Thoracic aorta (tissue), 2 donors: Measurements from ENCODE around the gene BSN. TPM values are rescaled to one million over a fixed set of nuclear protein-coding genes. Genes with fewer than 3 reads are reported as not detected.

Experiments used
- ATAC-seq: fragments of 150-250 bp; one replicate; pipeline ENCODE4 v1.8.0; 2017; ENCODE audit warnings: low read depth; ENCODE audit not compliant: insufficient number of reproducible peaks, low FRiP score
- DNase-seq: peaks from one replicate; pipeline ENCODE4 v3.0.0-alpha.2; 2020; ENCODE audit warnings: low spot score
- H3K27ac ChIP-seq, 2 donors: fragments of 200-600 bp; sonication (generic); 1 replicate in 1 of 2; 2 replicates in 1 of 2; pipeline ENCODE4 v1.5.1; 2016; ENCODE audit warnings: mild to moderate bottlenecking in 2 of 2, moderate library complexity in 2 of 2
- H3K27me3 ChIP-seq: fragments of 200-600 bp; sonication (generic); replicated peaks from 2 replicates; pipeline ENCODE4 v1.6.0; 2016; ENCODE audit warnings: mild to moderate bottlenecking; ENCODE audit not compliant: insufficient read depth
- H3K36me3 ChIP-seq: fragments of 200-600 bp; sonication (generic); one replicate; pipeline ENCODE4 v1.5.1; 2016
- H3K4me1 ChIP-seq, 2 donors: fragments of 200-600 bp; sonication (generic); 1 replicate in 1 of 2; 2 replicates in 1 of 2; pipeline versions ENCODE4 v1.5.1 to v1.6.0; 2016; ENCODE audit warnings: low read depth in 2 of 2, mild to moderate bottlenecking in 1 of 2; ENCODE audit not compliant: control insufficient read depth in 1 of 2
- H3K4me3 ChIP-seq: fragments of 200-600 bp; sonication (generic); 2 replicates; pipeline ENCODE4 v1.5.1; 2016; ENCODE audit warnings: mild to moderate bottlenecking
- H3K9me3 ChIP-seq: fragments of 200-600 bp; sonication (generic); 2 replicates; pipeline ENCODE4 v1.5.1; 2016
- total RNA-seq, 2 donors: library from RNA; depleted of rRNA; stranded (reverse); fragments of >200 nt; gene quantifications; one replicate each; pipeline versions ENCODE4 v1.1.0 to v1.2.3, GENCODE V29; 2016
- TF ChIP-seq, protein P1 (sequence below): fragments of 200-600 bp; sonication (generic); IDR thresholded peaks from one replicate; pipeline ENCODE4 v1.5.1; 2019; ENCODE audit warnings: antibody characterized with exemption

BSN gene
- total RNA-seq, 2 donors from 2014 or later = 0.27 to 0.35 TPM

DNA sequence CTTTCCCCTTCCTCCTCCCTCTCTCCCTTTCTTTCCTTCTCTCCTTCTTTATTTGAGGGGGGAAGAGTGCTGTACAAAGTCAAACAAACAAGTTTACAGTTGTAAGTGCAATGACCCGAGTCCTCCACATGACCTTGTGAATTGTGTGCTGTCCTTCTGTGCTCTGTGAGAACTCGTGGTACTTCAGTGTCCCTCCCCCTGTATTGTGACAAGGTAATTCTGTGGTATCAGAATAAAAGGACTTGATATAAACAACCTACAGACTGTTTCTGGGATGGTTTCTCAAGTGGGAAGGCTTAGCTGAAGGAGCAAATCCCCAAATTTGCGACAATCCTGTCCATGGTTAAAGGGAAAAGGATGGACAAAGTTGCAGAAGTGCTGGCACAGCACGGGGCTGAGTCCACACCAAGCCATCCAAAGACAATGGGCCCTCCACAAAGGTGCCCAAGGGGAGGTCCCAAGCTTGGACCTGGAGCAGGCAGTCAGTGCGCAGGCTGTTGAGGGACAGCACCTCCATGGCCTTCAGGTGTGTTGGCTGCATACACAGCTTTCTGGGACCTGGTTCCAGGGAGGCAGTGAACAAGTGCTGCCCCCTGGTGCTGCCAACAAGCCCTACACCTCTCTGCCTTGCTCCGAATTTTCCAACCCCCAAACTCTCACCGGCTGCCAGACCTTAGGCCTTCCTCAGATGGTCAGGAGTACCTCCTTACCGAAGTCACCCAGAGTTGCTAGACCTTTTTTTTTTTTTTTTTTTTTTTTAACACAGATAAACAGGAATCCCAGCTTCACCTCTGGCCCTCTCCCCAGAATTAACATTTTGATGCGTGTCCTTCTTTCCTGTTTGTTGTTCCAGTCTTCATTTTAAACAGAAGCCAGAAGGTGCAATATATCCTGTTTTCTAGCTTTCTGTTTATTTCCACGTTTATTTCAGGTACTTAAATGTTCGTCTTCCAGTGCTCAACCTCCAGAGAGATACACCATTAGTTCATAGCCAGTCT is 117.3 kb downstream of the BSN start:
- H3K4me3 ChIP-seq = no peak overlapping the region
- H3K27me3 ChIP-seq = no peaks in the 10 kb centered on the region
- TF ChIP-seq, protein P1, sequence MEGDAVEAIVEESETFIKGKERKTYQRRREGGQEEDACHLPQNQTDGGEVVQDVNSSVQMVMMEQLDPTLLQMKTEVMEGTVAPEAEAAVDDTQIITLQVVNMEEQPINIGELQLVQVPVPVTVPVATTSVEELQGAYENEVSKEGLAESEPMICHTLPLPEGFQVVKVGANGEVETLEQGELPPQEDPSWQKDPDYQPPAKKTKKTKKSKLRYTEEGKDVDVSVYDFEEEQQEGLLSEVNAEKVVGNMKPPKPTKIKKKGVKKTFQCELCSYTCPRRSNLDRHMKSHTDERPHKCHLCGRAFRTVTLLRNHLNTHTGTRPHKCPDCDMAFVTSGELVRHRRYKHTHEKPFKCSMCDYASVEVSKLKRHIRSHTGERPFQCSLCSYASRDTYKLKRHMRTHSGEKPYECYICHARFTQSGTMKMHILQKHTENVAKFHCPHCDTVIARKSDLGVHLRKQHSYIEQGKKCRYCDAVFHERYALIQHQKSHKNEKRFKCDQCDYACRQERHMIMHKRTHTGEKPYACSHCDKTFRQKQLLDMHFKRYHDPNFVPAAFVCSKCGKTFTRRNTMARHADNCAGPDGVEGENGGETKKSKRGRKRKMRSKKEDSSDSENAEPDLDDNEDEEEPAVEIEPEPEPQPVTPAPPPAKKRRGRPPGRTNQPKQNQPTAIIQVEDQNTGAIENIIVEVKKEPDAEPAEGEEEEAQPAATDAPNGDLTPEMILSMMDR = peak; percentile 65
- ATAC-seq (no peak), DNase-seq (no peak)
- H3K9me3 ChIP-seq = no peaks in the 10 kb centered on the region
- no peak overlapping the region for H3K27ac ChIP-seq
- H3K36me3 ChIP-seq = peaks cover 9% of the 10 kb centered on the region
- H3K4me1 ChIP-seq = peaks cover 11 to 16% of the 10 kb centered on the region in 2 donors

DNA sequence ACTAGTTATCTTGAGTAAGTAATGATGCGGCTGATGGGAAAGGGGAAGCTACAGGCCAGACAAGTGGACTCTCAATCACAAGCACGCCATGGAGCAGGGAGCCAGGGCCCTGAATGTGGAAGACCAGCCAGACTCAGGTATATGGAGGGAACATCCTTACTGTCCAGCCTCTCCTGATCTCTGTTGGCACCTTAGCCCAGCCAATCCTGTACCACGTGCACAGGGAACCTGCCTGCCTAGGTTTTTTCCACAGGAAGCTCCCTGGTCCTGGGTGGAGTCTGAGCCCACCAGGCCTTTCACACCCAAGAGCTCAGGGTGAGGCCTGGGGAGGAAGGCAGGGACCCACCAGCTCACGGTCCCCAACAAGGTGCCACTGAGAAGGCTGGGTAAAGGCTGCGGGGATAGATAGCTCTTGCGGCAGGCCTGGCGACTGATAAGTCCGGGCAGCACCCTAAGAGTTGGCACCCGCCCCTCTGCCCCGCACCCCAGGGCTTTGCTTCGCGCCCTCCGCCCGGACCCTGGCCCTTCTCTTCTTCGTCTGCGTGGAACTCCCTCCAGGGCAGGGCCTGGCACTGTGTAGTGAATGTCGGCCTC is 118.9 kb downstream of the BSN start:
- no peak for DNase-seq
- Histone ChIP-seq H3K4me1 (peaks cover 11 to 16% of the 10 kb centered on the region in 2 donors), H3K27ac (peak overlapping the region; percentile 91 to 94), H3K27me3 (no peaks in the 10 kb centered on the region), H3K36me3 (peaks cover 23% of the 10 kb centered on the region), H3K4me3 (peak overlapping the region; percentile 80), H3K9me3 (no peaks in the 10 kb centered on the region)
- TF ChIP-seq, protein P1 = no peak
- ATAC-seq = no peak

DNA sequence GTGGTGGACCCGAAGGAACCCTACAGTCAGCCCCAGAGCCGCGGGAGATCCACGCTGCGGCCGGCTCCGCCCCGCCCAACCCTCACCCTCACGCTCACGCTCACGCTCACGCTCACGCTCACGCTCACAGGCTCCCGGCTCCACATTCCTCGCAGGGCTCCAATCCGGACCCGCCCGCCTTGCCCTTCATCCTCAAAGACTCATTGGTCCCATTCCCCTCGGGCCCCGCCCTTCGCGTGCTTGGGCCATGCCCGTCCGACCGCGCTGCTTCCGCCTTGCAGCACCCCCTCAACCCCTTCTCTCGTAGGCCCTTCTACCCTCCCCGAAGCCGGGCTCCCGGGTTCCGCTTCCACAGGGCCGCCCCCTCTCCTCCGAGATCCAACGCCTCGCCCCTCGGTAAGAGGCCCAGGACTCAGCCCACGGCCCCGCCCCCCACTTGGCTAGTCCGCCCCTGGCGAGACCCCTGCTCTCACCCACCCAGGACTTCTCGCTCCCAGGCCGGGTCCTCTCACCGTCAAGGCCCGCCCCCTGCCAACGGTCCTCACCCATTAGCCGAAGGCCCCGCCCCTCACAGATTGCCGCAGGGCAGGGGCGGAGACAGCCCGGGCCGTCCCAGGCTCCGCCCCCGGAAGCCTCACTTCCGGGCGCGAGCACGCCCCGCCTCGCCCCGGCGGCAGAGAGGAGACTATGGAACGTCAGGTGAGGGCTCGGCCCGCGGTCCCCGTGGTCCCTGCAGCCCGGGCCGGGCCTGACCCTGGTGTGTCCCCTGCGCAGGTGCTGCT is 119.6 kb downstream of the BSN start, which contains the start of gene APEH:
Gene APEH (plus strand): TSS at position 637 of the 782 bp plus-strand sequence. CDS start 51 bp downstream, at position 688.
- peak; percentile 91 for DNase-seq
- H3K27me3 ChIP-seq = no peaks in the 10 kb centered on the region
- ATAC-seq = peak; percentile 74
- peak within 1 kb of the TSS; percentile 91 to 94 for H3K27ac ChIP-seq
- TF ChIP-seq, protein P1 = no peak
- peaks cover 11 to 16% of the 10 kb centered on the region in 2 donors for H3K4me1 ChIP-seq
- H3K9me3 ChIP-seq = no peaks in the 10 kb centered on the region
- peak within 1 kb of the TSS; percentile 80 for H3K4me3 ChIP-seq
- peaks cover 29% of the 10 kb centered on the region for H3K36me3 ChIP-seq

DNA sequence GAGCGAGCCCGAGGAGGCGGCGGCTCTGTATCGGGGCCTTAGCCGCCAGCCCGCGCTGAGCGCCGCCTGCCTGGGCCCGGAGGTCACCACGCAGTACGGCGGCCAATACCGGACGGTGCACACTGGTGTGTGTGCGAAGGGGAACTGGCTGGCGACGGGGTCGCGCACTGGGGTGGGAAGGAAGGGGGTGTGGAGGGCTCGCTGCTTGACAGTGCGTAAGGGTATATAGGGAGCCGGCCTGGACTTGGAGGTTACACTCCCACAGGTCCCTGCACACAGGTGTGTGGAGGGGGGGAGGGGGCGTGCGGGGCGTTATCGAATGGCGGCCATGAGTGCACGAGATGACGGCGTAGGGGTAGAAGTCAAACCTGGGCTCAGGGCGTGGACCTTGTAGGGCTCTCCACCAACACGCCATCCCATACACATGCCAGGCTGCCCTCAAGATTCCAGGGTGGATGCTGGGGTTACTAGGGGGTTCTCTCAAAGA is 120.3 kb downstream of the BSN start:
- DNase-seq (no peak), ATAC-seq (peak; percentile 19)
- Histone ChIP-seq H3K27ac (peak overlapping the region; percentile 91 to 94), H3K4me1 (peaks cover 11 to 16% of the 10 kb centered on the region in 2 donors), H3K4me3 (peak overlapping the region; percentile 80), H3K27me3 (no peaks in the 10 kb centered on the region), H3K9me3 (no peaks in the 10 kb centered on the region), H3K36me3 (peaks cover 33% of the 10 kb centered on the region)
- TF ChIP-seq, protein P1 = no peak
